ENCODE measurements around the gene HDAC7.
"Not testable (repeated sequence)": the region's sequence is repeated elsewhere in the genome, so short reads cannot be mapped to it uniquely, and the experiment has no call there.

The HDAC7 gene

GRCh38 chr12:47817272-47818006 is 2.3 kb downstream of the HDAC7 start:
- Histone ChIP-seq H3K4me1 (ENCODE audit: insufficient read depth, low read length) (peaks cover 75% of the 10 kb centered on the region), H3K4me3 (ENCODE audit: low read depth in 1 of 2, low read length in 2 of 2) (peak overlapping the region; percentile 33 to 77), H3K27me3 (ENCODE audit: control insufficient read depth in 1 of 2, insufficient read depth in 2 of 2, low read length in 2 of 2) (no peaks in the 10 kb centered on the region), H3K9me3 (ENCODE audit: low read length) (no peaks in the 10 kb centered on the region), H3K9ac (ENCODE audit: low read length) (peak overlapping the region; percentile 81), H3K27ac (ENCODE audit: low read depth, low read length) (peak overlapping the region; percentile 96), H3K36me3 (ENCODE audit: insufficient read depth, low read length) (no peaks in the 10 kb centered on the region)

- Histone ChIP-seq H3K36me3 (ENCODE audit: insufficient read depth, low read length) (no peaks in the 10 kb centered on the region), H3K4me3 (ENCODE audit: low read depth in 1 of 2, low read length in 2 of 2) (peak overlapping the region; percentile 33 to 77), H3K9me3 (ENCODE audit: low read length) (no peaks in the 10 kb centered on the region), H3K27me3 (ENCODE audit: control insufficient read depth in 1 of 2, insufficient read depth in 2 of 2, low read length in 2 of 2) (no peaks in the 10 kb centered on the region), H3K4me1 (ENCODE audit: insufficient read depth, low read length) (peaks cover 75% of the 10 kb centered on the region), H3K27ac (ENCODE audit: low read depth, low read length) (peak overlapping the region; percentile 96), H3K9ac (ENCODE audit: low read length) (peak overlapping the region; percentile 81)
These were observed 3.1 kb downstream of the HDAC7 start for GRCh38 chr12:47816403-47817271.

GRCh38 chr12:47815447-47815846 is 4.3 kb downstream of the HDAC7 start:
- not testable (repeated sequence) for H3K27me3 ChIP-seq (ENCODE audit: control insufficient read depth in 1 of 2, insufficient read depth in 2 of 2, low read length in 2 of 2); H3K9ac ChIP-seq (ENCODE audit: low read length); H3K36me3 ChIP-seq (ENCODE audit: insufficient read depth, low read length); H3K4me3 ChIP-seq (ENCODE audit: low read depth in 1 of 2, low read length in 2 of 2); H3K9me3 ChIP-seq (ENCODE audit: low read length)
- Histone ChIP-seq H3K4me1 (ENCODE audit: insufficient read depth, low read length) (peaks cover 77% of the 10 kb centered on the region), H3K27ac (ENCODE audit: low read depth, low read length) (peak overlapping the region; percentile 98)

- Histone ChIP-seq H3K9ac (ENCODE audit: low read length) (peak overlapping the region; percentile 68), H3K36me3 (ENCODE audit: insufficient read depth, low read length) (no peaks in the 10 kb centered on the region), H3K4me1 (ENCODE audit: insufficient read depth, low read length) (peaks cover 85% of the 10 kb centered on the region), H3K27me3 (ENCODE audit: control insufficient read depth in 1 of 2, insufficient read depth in 2 of 2, low read length in 2 of 2) (no peaks in the 10 kb centered on the region), H3K9me3 (ENCODE audit: low read length) (no peaks in the 10 kb centered on the region), H3K27ac (ENCODE audit: low read depth, low read length) (peak overlapping the region; percentile 98), H3K4me3 (ENCODE audit: low read depth in 1 of 2, low read length in 2 of 2) (peak overlapping the region in 1 of 2 donors; percentile 63)
These were observed 5.0 kb downstream of the HDAC7 start for GRCh38 chr12:47814539-47815170.

- no peaks in the 10 kb centered on the region for H3K9me3 ChIP-seq (ENCODE audit: low read length)
- peak overlapping the region; percentile 47 to 63 for H3K4me3 ChIP-seq (ENCODE audit: low read depth in 1 of 2, low read length in 2 of 2)
- H3K9ac ChIP-seq (ENCODE audit: low read length) = peak overlapping the region; percentile 68
- H3K27me3 ChIP-seq (ENCODE audit: control insufficient read depth in 1 of 2, insufficient read depth in 2 of 2, low read length in 2 of 2) = no peaks in the 10 kb centered on the region
- peaks cover 92% of the 10 kb centered on the region for H3K4me1 ChIP-seq (ENCODE audit: insufficient read depth, low read length)
- peak overlapping the region; percentile 98 for H3K27ac ChIP-seq (ENCODE audit: low read depth, low read length)
- no peaks in the 10 kb centered on the region for H3K36me3 ChIP-seq (ENCODE audit: insufficient read depth, low read length)
These were observed 6.0 kb downstream of the HDAC7 start for GRCh38 chr12:47813511-47814196.

GRCh38 chr12:47812797-47813510 is 6.7 kb downstream of the HDAC7 start:
- Histone ChIP-seq H3K4me3 (ENCODE audit: low read depth in 1 of 2, low read length in 2 of 2) (peak overlapping the region; percentile 47 to 63), H3K36me3 (ENCODE audit: insufficient read depth, low read length) (no peaks in the 10 kb centered on the region), H3K27me3 (ENCODE audit: control insufficient read depth in 1 of 2, insufficient read depth in 2 of 2, low read length in 2 of 2) (no peaks in the 10 kb centered on the region), H3K9ac (ENCODE audit: low read length) (peak overlapping the region; percentile 94), H3K4me1 (ENCODE audit: insufficient read depth, low read length) (peaks cover 93% of the 10 kb centered on the region), H3K9me3 (ENCODE audit: low read length) (no peaks in the 10 kb centered on the region), H3K27ac (ENCODE audit: low read depth, low read length) (peak overlapping the region; percentile 98)

- no peaks in the 10 kb centered on the region for H3K27me3 ChIP-seq (ENCODE audit: control insufficient read depth in 1 of 2, insufficient read depth in 2 of 2, low read length in 2 of 2)
These were observed 7.9 kb downstream of the HDAC7 start for GRCh38 chr12:47811581-47812484.

GRCh38 chr12:47811072-47811396 is 8.7 kb downstream of the HDAC7 start:
- Histone ChIP-seq H3K4me1 (ENCODE audit: insufficient read depth, low read length) (peaks cover 93% of the 10 kb centered on the region), H3K27ac (ENCODE audit: low read depth, low read length) (peak overlapping the region; percentile 98), H3K4me3 (ENCODE audit: low read depth in 1 of 2, low read length in 2 of 2) (peak overlapping the region in 1 of 2 donors; percentile 6), H3K36me3 (ENCODE audit: insufficient read depth, low read length) (no peaks in the 10 kb centered on the region), H3K9me3 (ENCODE audit: low read length) (no peaks in the 10 kb centered on the region), H3K27me3 (ENCODE audit: control insufficient read depth in 1 of 2, insufficient read depth in 2 of 2, low read length in 2 of 2) (no peaks in the 10 kb centered on the region), H3K9ac (ENCODE audit: low read length) (peak overlapping the region; percentile 94)

More at GRCh38 chr12:47811581-47812484, 7.9 kb downstream of the HDAC7 start:
- Histone ChIP-seq H3K9me3 (ENCODE audit: low read length) (no peaks in the 10 kb centered on the region), H3K4me3 (ENCODE audit: low read depth in 1 of 2, low read length in 2 of 2) (peak overlapping the region in 1 of 2 donors; percentile 63), H3K27ac (ENCODE audit: low read depth, low read length) (peak overlapping the region; percentile 98), H3K4me1 (ENCODE audit: insufficient read depth, low read length) (peaks cover 93% of the 10 kb centered on the region), H3K36me3 (ENCODE audit: insufficient read depth, low read length) (no peaks in the 10 kb centered on the region), H3K9ac (ENCODE audit: low read length) (peak overlapping the region; percentile 94)

GRCh38 chr12:47809518-47809917 is 10.2 kb downstream of the HDAC7 start:
- H3K9me3 ChIP-seq (ENCODE audit: low read length); H3K27me3 ChIP-seq (ENCODE audit: control insufficient read depth in 1 of 2, insufficient read depth in 2 of 2, low read length in 2 of 2); H3K36me3 ChIP-seq (ENCODE audit: insufficient read depth, low read length); H3K4me3 ChIP-seq (ENCODE audit: low read depth in 1 of 2, low read length in 2 of 2); H3K27ac ChIP-seq (ENCODE audit: low read depth, low read length); H3K9ac ChIP-seq (ENCODE audit: low read length): not testable (repeated sequence)
- peaks cover 94% of the 10 kb centered on the region for H3K4me1 ChIP-seq (ENCODE audit: insufficient read depth, low read length)
